ENCODE results near the gene RBFOX2.
A peak's percentile ranks its signal among the peaks of the same experiment; 100 is the strongest.
"Not testable (repeated sequence)": the region's sequence is repeated elsewhere in the genome, so short reads cannot be mapped to it uniquely, and the experiment has no call there.

The RBFOX2 gene

DNA sequence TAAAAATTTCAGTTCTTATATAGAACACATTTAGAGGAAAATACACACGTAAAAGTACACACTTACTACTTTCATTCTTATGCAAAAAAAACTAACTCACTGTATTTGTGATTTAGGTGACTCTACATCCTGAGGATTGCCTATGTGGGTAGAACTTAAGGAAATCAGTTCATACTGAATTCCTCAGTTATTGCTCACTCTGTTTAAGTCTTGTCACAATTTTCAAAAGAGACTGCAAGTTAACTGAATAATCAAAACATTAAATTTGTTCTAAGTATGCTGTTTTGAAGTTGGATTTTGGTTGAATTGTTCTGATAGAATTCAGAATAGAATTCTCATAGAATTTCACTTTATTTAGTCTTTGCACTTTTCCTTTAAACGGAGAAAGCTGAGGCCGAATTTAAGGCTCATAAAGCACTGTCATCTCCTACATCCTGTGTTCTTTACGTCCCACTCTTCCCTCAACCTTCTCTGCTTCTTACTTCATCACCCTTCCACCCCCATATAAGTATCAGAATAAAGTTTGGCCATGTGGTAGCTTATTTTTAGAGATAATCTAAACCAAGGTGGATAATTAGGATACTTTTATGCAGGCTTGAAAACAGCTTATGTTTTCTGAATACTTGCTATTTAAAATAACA, 251.2 kb downstream of the RBFOX2 start:
- peak; percentile 68 for DNase-seq (ENCODE audit: low spot score)

DNA sequence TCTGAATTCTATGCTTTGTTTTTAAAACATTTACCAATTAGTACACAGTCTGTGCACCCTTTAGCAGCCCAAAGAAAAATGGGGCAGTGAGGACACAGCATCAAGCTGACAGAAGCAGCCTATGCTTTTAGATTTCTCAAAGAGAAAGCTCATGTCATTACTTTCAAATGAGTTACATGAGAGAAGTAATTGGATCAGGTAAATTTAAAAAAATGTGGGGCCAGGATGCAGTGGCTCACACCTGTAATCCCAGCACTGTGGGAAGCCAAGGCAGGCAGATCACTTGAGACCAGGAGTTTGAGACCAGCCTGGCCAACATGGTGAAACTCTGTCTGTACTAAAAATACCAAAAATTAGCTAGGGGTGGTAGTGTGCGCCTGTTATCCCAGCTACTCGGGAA, 253.3 kb downstream of the RBFOX2 start:
- no peak for DNase-seq (ENCODE audit: low spot score)

DNA sequence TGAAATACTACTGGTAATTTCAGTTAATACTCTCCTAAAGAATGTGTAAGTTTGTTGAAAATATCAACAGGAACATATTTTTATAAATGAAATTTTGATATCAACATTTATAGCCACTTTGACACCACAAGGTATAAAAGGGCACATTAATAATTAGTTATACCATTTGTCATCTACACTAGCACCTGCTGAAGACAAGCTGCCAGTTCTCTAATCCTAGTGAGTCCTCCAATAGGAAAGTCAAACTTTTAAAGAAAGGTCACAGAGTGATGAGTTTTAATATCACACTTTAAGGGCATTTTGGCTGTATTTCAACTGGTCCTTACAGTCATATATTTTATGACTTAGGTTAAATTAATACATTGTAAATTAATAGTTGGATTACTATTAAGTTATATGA, 258.6 kb downstream of the RBFOX2 start:
- DNase-seq (ENCODE audit: low spot score), result no peak

GRCh38 chr22:35766654-35767580, 261.7 kb downstream of the RBFOX2 start:
- DNase-seq (ENCODE audit: low spot score), result no peak

- DNase-seq (ENCODE audit: low spot score), result no peak
Observed at GRCh38 chr22:35761037-35761436, 267.6 kb downstream of the RBFOX2 start.

DNA sequence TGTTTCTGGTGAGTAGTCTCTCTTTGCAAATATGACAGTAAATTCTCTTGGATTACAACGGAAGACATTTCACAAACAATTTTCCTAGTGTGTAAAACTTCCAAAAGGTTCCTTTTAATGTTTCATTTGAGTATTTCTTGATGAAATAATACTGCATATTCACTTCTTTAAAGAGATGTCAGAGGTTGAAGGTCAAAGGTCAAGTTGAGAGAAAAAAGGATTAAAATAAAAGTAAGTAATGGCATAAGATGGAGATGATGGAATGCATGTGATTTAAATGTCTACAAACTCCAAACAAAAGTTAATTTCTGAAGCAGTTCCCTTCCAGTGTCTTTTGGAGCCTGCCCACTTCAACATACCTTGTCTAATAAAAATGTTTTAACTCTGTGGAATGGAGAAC, 270.2 kb downstream of the RBFOX2 start:
- DNase-seq (ENCODE audit: low spot score), result no peak

- DNase-seq (ENCODE audit: low spot score), result no peak
Observed at GRCh38 chr22:35756722-35757121, 271.9 kb downstream of the RBFOX2 start.

GRCh38 chr22:35754761-35755160, 273.9 kb downstream of the RBFOX2 start:
- DNase-seq (ENCODE audit: low spot score), result peak; percentile 11

DNA sequence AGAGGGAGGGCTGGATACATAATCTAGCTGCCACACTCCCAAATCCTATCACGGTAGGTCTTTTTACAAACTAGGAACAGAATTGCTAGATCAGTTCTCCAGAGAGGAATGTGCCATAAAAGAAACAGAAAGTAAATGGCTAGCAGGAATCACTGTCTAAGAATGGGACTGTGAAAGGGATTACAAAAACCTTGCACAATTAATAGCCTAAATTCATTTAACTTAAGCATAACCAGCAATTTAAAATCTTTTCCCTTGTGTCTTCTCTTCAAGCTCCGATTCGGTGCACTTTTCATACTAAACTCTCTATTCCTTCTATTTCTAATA, 275.8 kb downstream of the RBFOX2 start:
- DNase-seq (ENCODE audit: low spot score), result no peak

GRCh38 chr22:35752006-35752862, 276.4 kb downstream of the RBFOX2 start:
- DNase-seq (ENCODE audit: low spot score), result no peak

- DNase-seq (ENCODE audit: low spot score), result peak; percentile 86
Observed at GRCh38 chr22:35749808-35750207, 278.8 kb downstream of the RBFOX2 start.

GRCh38 chr22:35746946-35747703, 281.5 kb downstream of the RBFOX2 start:
- no peak for DNase-seq (ENCODE audit: low spot score)

DNA sequence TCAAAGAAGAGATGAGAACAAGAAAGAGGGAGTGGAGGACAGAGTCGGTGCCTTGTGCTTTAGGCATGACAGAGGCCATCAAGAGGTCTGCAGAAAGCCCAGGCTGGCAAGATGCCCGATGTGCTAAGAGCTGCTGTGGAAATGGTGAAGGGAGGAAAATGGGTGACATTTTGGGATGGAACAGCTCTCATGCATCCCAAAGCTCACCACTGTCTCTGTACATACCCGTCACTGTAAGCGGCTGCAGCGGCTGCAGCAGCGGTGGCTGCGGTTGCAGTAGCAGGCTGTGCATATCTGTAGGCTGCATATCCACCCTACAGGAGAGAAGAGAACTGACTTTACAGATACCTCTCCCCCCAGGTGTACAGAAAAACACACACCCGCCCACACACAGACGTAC, 282.4 kb downstream of the RBFOX2 start:
- no peak for DNase-seq (ENCODE audit: low spot score)

GRCh38 chr22:35743326-35743860, 285.2 kb downstream of the RBFOX2 start:
- no peak for DNase-seq (ENCODE audit: low spot score)

- peak; percentile 71 for DNase-seq (ENCODE audit: low spot score)
Observed at GRCh38 chr22:35742342-35743100, 286.1 kb downstream of the RBFOX2 start.

- no peak for DNase-seq (ENCODE audit: low spot score)
Observed at GRCh38 chr22:35740616-35741015, 288.0 kb downstream of the RBFOX2 start.

GRCh38 chr22:35739931-35740380, 288.7 kb downstream of the RBFOX2 start:
- DNase-seq (ENCODE audit: low spot score), result no peak

- DNase-seq (ENCODE audit: low spot score), result no peak
Observed at GRCh38 chr22:35739076-35739930, 289.3 kb downstream of the RBFOX2 start.

DNA sequence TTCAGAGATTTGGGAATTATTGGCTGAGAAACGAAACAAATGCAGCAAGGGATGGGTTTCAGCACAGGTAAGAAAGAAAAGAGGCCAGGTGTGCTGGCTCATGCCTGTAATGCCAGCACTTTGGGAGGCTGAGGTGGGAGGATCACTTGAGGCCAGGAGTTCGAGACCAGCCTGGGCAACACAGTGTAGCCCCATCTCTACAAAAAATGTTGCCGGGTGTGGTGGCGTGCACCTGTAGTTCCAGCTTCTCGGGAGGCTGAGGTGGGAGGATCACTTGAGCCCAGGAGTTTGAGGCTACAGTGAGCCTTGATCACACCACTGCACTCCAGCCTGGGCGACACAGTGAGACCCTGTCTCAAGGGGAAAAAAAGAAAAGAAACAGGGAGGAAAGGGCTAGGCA, 290.7 kb downstream of the RBFOX2 start:
- not testable (repeated sequence) for DNase-seq (ENCODE audit: low spot score)

DNA sequence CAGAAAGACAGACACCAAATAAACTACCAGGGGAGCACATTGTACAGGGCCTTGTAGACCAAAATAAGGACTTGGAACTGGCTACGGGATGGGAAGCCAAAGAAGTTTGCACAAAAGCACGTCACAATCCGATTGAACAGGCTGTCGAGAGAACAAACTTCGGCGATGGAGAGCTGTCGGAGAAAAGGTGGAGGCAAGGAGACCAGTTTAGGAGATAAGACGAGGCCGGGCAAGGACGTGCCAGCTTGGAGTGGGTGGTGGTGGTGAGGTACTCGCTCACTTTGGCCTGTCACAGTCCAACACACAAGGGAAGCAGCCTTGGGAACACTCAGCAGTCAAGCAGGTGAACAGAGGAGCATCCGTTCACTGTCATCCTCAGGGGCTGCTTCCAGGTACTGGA, 291.9 kb downstream of the RBFOX2 start:
- DNase-seq (ENCODE audit: low spot score), result no peak
